TTC549 (cell line): ENCODE measurements around the gene SKOR1.

Source experiments
- FAIRE-seq: peaks from 2 replicates; lab custom pipeline; 2012; peaks lifted over from hg19 to GRCh38; lab: Jason Lieb, UNC

The SKOR1 gene

DNA sequence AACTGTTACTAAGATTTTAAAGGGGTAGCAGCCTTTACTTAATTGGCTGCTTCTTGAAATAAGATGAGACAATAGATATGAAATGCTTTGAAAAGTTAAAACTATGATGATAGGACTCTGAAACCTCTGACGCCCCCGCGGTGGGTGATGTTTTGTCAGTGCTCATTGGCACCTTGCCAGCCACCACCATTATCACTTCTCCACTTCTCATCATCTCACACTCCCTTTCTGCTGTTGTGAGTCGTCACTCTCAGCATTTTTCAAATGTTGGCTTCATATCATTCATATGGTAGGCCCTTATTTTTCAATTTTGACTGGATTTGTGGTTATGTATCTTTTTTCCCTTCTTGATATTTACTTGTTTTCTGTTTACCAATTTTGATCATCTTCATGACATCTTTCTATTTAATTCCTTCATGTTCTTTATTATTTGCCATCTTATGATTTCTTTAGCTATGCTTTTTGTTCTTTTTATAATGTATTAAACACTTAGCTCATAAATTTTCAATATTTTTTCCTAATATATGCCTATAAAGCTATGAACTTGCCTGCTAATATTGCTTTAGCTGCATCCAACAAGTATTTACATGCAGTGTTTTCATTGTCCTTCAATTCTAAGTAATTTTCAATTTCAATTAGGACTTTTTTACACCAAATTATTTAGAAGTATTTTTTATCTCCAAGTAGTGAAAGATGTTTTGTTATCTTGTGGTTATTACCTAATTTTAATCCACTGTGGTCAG lies 30.3 kb upstream of the SKOR1 start:
- no peak for FAIRE-seq

DNA sequence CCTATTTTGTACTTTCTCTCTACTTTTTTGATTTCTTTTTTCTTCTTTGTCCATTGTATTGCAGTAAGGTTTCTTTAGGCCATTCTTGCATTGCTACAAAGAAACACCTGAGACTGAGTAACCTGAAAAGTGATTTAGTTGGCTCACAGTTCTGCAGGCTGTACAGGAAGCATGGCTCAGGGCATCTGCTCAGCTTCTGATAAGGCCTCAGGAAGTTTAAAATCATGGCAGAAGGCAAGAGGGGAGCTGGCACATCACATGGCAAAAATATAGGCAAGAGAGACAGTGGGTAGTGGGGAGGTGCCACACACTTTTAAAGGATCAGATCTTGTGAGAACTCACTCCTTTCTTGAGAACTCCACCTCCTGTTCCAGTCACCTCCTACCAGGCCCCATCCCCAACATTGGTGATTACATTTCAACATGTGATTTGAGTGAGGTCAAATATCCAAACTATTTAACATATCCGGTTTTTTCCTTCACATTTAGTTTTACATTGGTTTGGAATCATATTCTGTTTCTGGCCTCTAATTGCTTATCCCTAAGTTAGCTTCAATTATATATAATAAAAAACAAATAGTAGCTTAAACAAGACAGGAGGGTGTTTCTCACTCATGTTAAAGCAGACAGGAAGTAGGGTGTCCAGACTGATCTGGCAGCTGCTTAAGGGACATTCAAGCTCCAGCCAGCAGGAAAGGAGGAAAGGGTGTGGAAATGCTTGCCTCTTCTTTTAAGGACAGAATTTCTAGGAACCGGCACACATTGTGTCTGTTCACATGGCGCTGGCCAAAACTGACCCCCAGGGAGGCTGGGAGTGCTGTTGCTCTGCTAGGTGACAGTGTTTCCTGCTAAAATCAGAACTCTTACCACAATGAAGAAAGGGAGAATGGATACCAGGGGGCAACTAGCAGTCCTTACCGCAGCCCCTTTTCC lies 28.8 kb upstream of the SKOR1 start:
- FAIRE-seq, result no peak

DNA sequence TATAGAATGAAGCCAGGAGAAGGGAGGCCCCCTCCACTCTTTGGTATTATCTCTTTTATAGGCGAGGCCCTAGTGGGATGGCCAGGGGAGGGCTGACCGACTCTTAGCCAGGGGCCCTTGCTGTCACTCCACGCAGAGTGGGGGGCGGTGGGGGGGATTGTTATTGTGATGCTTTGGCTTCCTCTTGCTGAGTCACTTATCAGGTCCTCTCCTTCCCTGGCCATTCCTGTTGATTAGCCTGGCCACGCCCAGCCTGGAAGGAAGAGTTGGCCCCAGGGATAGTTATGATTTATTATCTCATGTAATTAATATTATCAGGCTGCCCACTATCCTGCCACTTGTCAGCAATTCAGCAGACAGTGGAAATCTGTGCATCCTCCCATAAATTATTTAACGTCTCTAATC lies 25.5 kb upstream of the SKOR1 start:
- no peak for FAIRE-seq

DNA sequence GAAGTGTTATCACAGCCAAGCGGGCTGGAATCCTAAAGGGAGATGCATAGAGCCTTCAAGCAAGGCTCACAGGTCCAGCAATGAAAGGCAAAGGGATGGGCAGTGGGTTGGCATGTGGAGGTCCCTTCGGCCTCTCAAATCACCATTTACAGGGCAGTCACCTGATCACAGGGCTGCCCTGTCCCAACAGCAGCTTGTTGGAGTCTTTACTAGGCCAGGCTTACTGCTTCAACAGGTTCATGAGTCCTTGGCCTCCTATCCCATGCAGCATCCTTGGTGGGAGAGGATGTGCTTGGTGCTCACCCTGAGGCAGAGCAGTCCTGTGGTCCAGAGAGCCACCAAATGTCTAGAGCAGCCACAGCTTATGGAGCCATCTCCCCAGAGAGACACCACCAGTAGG lies 24.2 kb upstream of the SKOR1 start:
- FAIRE-seq, result no peak

DNA sequence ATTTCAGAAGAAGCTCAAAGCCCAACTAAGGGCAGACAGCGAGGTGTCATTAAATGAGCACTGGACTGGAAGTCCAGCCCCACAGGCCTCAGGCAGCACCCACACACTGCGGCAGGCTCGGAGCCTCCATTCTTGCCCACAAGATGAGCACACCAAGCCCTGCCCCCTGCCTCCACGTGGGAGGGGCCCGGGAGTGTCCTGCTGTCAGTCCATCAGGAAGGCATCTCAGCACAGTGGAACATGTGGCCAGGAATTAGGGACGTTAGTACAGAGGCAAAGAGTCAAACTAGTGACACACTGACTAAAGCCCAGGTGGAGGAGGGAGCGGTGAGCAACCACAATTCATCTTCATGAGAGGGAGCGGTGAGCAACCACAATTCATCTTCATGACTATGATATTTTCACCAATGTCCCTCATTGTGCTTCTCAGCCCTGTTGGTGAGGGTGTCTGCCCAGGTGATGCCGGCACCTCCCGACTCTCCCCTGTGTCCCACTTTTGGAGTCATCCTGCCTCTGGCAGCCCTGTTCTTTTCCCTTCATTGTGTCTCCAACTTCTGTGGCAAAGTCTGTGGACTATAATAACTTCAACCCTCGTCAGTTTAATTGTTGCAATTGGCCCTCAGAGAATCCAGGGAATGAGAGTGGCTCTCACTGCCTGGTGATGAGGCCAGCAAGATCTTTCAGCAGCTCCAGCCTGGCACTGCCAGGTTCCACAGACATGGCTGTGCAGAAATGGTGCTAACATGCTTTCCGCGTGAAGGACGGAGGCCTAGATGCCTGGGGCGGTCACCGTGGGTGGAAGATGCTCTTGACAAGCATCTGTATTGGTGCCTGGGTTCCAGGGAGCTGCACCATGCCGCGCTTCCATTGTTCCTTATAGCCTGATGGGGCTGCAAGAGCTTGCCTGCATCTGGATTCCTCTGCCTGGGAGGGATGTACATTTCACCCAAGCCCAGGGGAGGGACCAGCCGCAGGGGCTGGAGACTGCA lies 23.1 kb upstream of the SKOR1 start:
- no peak for FAIRE-seq

DNA sequence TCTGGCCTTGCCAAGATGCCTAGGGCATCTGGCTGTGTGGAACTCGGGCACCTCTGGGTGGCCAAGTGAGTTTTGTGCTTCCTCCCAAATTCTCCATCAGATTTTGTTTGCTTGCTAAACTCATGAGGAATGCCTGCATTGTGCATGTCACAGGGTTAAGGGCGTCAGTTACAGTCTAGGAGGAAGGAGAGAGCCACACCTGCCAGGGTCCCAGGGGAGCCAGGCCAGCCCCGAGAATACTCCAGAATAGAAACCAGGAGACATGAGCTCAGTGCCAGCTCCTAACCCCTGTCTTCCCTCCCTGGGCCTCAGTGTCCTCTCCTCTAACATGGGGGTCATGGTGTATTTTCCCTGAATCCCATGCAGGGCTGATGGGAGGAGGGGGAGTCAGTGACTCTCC lies 22.0 kb upstream of the SKOR1 start:
- FAIRE-seq, result no peak

DNA sequence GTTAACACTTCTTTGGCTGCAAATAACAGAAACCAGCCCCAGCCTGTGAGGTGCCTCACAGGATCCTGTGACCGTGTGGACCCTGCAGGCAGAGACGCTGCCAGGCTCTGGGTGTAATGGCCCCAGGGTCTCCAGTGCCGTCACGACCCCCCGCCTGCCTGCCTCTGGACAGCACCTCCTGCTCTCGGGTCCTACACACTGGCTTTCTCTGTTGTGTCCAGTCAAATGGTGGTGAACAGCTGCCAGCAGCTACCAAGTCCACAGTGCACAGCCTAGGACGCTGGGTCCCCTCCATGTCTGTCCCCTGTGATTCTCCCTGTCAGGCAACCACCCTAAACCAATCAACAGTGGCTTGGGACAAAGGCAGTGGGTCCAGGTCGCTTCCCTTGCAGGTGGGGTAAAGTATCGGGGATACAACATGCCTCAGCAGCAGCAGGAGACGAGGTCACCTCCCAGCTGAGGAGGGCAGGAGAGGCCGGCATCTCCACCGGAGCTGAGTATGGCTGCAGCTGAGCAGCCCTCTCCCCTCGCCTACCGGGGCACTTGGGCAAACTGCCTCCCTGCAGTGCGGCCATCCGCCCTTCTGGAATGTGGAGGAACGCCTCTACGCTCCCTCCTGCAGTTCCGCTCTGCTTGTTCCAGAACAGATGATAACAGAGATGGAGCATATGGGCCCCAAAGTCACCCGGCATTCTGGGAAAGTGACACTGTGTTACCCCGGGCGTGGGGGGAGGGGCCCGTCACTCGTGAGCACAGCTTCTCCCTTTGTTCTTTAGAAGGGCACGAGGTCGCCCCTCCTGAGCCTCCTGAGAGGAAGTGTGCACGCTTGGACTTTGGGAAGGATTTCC lies 21.1 kb upstream of the SKOR1 start:
- no peak for FAIRE-seq

DNA sequence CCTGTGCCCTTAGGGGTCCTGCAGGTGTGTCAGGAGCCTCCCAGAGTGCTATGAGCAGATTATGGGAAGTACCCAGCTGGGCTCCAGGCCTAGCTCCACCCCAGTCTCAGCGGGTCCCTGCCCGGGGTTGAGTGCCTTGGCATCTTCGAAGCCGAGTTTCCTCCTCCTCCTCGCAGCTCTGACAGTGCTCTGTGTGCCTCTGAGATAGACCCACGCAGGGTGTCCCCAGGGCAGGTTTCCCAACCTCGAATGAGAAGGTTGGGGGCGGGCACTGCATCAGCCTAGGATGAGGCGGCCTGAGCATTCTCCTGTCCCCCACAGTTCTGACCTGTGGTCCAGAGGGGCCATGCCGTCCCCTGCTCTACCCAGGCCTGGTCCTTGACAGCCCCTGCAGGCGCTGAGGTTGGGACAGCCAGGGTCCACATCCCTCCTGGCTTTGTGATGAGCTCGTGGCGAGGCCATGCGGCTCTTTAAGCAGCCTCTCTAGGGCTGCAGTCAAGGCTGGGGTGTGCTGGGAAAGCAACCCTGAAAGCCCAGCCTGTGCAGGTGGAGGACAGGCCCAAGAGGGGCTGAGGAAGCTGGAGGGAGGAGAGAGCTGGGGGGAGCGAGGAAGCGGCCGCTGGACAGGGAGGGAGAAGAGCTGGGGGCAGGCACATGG lies 20.2 kb upstream of the SKOR1 start:
- FAIRE-seq, result no peak

DNA sequence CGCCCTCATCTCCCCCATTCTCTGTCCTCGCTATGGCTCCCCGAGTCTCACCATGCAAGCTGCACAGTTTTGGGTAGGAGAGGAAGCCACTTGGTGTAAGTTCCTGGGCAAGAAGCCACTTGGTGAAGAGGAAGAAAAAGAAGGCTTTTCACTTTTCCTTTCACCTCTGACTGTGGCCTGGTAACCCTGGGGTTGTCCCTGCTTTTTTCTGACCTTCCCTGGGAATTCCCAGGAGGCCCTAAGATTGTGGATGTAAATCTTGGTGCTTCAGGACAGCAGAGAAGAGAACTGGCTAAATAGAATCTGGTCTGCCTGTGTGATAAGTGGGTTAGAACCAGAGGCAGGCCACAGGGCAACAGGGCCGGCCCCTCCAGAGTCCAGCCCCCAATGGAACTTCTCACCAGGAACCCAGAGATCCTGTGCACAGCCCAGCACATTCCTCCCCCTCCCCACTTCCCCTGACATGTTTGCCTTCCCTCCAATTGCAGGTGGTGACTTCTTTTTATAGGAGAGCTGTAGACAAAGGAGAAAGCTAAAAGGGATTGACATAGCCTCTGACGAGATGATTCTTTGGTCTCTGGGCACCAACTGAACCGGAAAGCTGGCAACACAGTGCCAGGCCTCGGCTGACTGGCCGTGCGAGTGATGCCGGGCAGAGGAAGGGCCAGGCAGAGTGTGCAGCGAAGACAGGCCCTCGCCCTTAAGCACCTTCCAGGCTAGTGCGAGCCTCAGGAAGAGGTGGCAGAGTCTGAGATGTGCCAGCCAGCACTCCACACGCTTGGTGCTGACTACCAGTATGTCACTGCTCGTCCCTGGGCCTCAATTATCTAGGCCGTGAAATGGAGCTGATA lies 19.4 kb upstream of the SKOR1 start:
- no peak for FAIRE-seq

DNA sequence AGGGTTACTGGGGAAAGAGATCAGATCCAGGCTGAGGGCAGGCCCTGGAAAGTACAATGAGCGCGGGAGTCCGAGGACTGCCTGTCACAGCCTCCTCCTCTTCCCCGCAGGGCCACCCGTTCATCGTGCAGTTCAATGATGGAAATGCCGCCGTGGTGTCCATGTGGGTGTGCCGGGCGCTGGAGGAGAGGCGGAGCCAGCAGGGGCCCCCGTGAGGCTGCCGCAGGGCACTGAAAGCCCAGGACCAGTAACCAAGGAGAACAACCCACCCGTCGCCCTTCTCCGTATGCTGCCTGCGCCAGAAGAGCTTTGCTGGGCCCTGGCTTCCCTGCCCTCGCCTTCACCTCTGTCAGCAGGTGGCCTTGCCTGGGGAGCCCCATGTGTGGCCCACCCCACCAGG lies 18.8 kb upstream of the SKOR1 start:
- no peak for FAIRE-seq

DNA sequence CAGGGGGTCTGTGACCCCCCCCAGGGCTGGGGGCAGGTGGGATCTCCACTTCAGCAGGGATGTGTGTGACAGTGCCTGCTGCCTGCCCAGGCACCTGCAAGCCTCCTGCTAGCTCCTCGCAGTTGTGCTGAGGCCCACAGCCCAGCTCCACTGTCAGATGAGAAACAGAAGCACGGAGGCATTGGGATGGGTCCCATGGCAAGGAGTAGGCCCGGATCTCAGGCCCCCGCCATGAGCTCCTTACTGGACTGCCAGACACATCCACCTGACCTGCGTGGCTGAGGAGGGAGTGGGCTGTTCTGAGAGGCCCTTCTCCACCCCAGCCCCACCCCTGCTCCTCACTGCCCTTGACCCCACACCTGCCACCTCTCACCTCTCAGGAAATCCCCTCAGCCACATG lies 18.2 kb upstream of the SKOR1 start:
- FAIRE-seq, result no peak

DNA sequence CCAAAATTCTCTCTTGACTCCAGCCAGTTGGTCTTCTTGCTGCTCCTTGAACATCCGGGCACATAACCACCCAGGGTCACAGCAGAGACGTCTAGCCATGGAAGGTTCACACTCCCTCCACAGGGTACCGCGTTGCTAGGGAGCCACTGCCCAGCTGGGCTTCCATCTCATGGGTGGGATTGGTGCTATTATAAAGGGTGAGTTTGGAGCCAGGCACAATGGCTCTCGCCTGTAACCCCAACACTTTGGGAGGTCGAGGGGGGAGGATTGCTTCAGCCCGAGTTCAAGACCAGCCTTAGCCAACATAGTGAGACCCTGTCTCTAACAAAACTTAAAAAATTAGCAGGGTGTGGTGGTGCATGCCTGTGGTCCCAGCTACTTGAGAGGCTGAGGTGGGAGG lies 17.5 kb upstream of the SKOR1 start:
- FAIRE-seq, result no peak

DNA sequence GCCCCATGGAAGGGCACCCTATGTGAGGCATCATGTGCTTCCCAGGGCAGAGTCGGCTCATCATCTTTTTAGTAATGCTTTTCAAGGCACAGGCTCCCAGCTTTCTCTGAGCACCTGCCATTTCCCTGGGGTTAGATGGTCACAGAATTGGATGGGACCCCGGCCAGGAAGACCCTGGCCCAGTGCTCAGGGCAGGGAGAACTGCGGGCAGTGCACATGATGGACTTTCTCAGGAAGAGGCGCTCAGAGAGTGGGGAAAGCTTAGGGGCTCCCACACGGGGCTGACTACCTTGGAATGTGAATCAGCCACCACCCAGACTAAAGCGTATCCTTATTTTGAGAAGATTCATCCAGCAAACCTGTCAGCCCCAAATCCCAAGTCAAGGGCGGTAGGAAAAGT lies 16.5 kb upstream of the SKOR1 start:
- no peak for FAIRE-seq

DNA sequence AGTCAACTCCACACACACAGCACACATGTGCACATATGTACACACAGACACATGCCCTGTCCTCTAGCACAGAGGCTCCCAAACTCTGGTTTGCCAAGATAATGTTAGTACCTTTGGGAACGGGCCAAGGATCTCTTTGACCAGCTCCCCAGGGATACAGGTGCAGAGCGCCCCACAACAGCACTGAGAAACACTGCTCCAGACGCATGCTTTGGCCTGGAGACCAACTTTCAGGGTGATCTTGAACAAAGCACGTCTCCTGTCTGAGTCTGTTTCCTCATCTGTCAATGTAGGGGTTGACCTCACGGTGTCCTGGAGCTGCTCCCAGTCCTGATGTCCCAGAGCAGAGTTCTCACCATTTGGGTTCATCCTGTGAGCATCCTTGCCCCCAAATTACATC lies 15.9 kb upstream of the SKOR1 start:
- FAIRE-seq, result no peak

DNA sequence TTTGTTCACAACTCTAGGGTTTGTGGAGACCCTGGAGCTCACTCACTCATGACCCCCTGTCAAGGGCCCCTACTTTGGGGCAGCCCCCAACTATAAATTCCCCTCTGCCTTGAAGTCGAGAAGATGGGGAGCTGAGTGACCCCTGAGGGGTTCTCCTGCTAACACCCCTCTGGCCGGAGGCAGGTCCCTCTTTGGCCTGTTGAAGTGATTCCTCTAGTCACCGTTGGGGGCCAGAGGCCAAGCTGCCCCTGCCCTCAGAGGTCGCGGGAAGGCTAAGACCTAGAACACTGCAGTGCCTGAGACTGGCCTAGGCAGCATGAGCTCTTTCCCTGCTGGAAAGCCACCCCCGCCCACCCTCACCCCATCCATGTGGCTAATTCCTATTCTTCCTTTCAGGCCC lies 15.4 kb upstream of the SKOR1 start:
- no peak for FAIRE-seq

DNA sequence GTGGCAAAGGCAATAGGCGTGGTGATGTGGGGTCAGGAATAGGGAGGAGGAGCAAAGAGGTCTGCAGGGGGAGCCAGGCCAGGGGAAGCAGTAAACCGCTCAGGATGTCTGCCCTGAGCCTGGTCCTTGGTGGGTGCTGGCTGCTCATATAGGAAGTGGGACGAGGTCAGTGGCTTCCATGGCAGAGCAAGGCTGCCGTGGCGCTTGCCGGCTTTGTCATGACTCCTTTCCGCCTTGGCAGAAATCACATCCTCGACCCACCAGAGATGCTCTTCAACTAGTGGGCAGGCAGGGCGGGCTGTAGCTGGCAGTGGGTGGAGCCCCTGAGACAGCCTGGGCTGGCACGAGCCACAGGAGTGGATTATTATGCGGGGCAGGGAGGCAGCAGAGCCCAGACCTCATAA lies 13.1 kb upstream of the SKOR1 start:
- no peak for FAIRE-seq

DNA sequence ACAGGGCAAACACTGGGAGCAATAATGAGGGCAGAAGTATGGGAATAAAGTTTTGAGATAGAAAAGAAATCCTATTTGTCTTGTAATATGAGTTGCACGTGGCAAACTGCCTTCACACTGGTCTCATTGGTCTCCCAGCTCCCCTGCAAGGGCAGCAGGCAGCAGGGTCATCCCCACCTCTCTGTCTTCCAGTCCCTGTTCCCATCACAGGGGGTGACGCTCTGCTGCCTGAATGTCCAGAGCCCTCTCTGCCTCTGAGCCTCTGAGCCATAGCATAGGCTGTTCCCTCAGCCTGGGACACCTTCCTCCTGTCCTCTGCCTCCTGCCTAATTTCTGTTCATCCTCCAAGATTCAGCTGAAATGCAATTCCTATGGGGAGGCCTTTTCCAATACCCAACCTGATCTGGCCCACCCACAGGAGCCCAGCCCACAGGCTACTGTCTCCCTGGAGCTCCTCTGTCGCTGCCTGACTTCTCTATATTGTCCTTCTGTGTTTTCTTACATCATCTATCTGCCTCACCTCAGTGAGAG lies 12.1 kb upstream of the SKOR1 start:
- no peak for FAIRE-seq

DNA sequence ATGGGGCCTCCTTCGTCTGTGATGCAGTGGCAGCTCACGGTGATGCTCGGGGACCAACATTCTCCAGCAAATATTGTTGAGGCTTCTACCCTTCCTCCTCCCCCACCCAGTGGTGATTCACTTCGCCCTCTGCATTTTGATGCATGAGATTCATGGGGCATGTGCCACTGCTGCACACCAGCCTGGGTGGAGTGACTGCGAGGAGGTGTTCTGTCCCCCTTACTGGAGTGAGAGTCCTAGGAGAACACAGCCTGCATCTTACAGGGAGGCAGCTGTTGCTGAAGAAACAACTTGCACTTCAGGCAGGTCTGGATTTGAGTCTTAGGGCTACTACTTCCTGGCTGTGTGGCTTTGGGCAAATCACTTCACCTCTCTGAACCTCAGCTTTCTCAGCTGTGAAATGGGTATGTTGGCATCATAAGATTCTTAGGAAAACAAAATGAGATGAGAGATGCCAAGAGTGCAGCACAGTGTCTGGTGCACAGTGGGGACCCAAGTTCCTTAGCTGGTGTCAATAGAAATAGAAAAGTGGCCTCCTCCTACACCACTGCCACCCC lies 10.2 kb upstream of the SKOR1 start:
- FAIRE-seq, result no peak

DNA sequence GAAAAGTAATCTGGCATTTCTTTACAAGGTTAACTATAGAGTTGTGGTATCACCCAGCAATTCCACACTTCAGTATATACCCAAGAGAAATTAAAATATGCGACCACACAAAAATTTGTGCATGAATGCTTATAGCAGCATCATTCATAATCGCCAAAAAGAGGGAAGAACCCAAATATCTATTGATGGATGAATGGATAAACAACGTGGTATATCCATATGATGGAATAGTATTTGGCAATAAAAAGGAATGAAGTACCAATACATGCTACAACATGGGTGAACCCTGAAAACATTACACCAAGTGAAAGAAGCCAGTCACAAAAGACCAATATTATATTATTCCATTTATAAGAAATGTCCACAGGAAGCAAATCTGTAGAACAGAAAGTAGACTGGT lies 8.6 kb upstream of the SKOR1 start:
- no peak for FAIRE-seq
